Smooth muscle cell (in vitro differentiated cells): ENCODE data around the gene HS3ST2. TPM values are rescaled to one million over a fixed set of nuclear protein-coding genes. Genes with fewer than 3 reads are reported as not detected.

ENCODE experiments used
- DNase-seq: peaks from one replicate; lab custom pipeline; 2025; ENCODE audit not compliant: unreplicated experiment; lab: John Stamatoyannopoulos, UW
- H2AFZ ChIP-seq: fragments of 200-600 bp; sonication (generic); 2 replicates; pipeline ENCODE4 v1.6.0; 2016; ENCODE audit warnings: antibody characterized with exemption, low read depth, mild to moderate bottlenecking
- H3F3A ChIP-seq: fragments of 200-600 bp; sonication (generic); 2 replicates; pipeline ENCODE4 v1.6.0; 2017; ENCODE audit warnings: antibody characterized with exemption, low read depth
- H3K27ac ChIP-seq: fragments of 200-600 bp; sonication (generic); 2 replicates; pipeline ENCODE4 v1.5.1; 2016; ENCODE audit warnings: low read depth, mild to moderate bottlenecking
- H3K27me3 ChIP-seq: fragments of 200-600 bp; sonication (generic); 2 replicates; pipeline ENCODE4 v1.6.1; 2016; ENCODE audit warnings: low read depth, mild to moderate bottlenecking
- H3K36me3 ChIP-seq: fragments of 200-600 bp; sonication (generic); 2 replicates; pipeline ENCODE4 v1.5.1; 2016; ENCODE audit warnings: low read depth
- H3K4me1 ChIP-seq: fragments of 200-600 bp; sonication (generic); 2 replicates; pipeline ENCODE4 v1.5.1; 2016; ENCODE audit warnings: low read depth
- H3K4me2 ChIP-seq: fragments of 200-600 bp; sonication (generic); 2 replicates; pipeline ENCODE4 v1.6.0; 2016; ENCODE audit warnings: mild to moderate bottlenecking
- H3K4me3 ChIP-seq: fragments of 200-600 bp; sonication (generic); 2 replicates; pipeline ENCODE4 v1.5.1; 2016; ENCODE audit warnings: mild to moderate bottlenecking
- H3K79me2 ChIP-seq: fragments of 200-600 bp; sonication (generic); 2 replicates; pipeline ENCODE4 v1.6.0; 2016; ENCODE audit warnings: low read depth, mild to moderate bottlenecking
- H3K9ac ChIP-seq: fragments of 200-600 bp; sonication (generic); 2 replicates; pipeline ENCODE4 v1.6.0; 2016; ENCODE audit warnings: low read depth
- H3K9me3 ChIP-seq: fragments of 200-600 bp; sonication (generic); replicated peaks from 2 replicates; pipeline ENCODE4 v1.5.1; 2016; ENCODE audit warnings: low read depth
- H4K20me1 ChIP-seq: fragments of 200-600 bp; sonication (generic); 2 replicates; pipeline ENCODE4 v1.6.0; 2016; ENCODE audit warnings: low read depth
- WGBS: methylation state at CpG from one replicate; pipeline ENCODE4 v1.1.7; 2016; ENCODE audit warnings: low lambda C conversion rate; 5-methylcytosine and 5-hydroxymethylcytosine counted together
- polyA plus RNA-seq: library from polyadenylated mRNA; unstranded; fragments of >200 nt; fragmentation: Nextera tagmentation; extraction: Ambion mirVana; gene quantifications from 2 replicates; pipeline ENCODE4 v1.2.1, GENCODE V29; 2016
- total RNA-seq: library from RNA; depleted of rRNA; stranded (reverse); fragments of >200 nt; gene quantifications from 2 replicates; pipeline ENCODE4 v1.2.3, GENCODE V29; 2014
- TF ChIP-seq, protein P1 (sequence below): fragments of 200-600 bp; sonication (generic); IDR thresholded peaks from 2 replicates; pipeline ENCODE4 v1.5.1; 2017; ENCODE audit warnings: borderline replicate concordance, mild to moderate bottlenecking, antibody characterized with exemption; ENCODE audit not compliant: insufficient read depth, poor library complexity, severe bottlenecking

Gene HS3ST2
- total and polyA plus RNA-seq, 2 experiments from 2014 or later: not detected

DNA sequence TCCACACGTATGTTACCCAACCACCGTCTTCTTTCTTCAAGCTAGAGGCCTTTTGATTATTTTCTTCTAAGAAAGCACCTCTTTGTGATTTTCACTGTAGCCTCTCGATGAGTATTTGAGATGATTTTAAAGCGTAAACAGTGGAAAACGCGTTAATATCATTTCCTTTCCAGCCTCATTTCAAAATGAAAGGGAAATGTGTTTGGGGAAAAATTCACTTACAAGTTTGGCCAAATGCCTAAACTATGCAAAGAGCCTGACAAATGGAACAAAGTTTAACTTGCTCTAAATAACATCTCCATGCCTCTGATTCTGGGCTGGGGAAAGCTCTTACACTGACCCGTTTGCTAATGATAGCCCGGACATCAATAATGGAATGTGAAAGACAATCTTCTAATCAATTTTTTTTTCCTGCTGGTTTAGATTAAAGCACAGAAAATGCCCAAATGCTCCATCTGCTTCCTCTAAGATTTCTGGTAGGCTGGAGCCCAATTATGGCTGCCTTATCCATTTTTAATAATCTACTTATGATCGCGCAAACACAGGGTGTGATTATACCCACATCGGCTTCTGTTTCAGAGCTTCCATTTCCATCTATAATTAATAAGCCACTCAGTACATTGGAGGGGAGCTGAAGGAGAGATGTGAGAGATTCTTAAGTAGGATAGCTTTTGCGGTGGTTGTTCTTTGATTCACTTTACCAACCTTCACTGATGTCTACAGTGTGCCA lies 43.5 kb downstream of the HS3ST2 start:
- Histone ChIP-seq H3K9me3 (no peaks in the 10 kb centered on the region), H3K9ac (no peak overlapping the region), H3K27me3 (no peaks in the 10 kb centered on the region), H3K4me2 (no peak overlapping the region), H3K36me3 (no peaks in the 10 kb centered on the region), H2AFZ (no peak overlapping the region), H4K20me1 (no peaks in the 10 kb centered on the region), H3K27ac (no peak overlapping the region), H3K4me1 (no peaks in the 10 kb centered on the region), H3F3A (no peaks in the 10 kb centered on the region), H3K4me3 (no peak overlapping the region), H3K79me2 (no peaks in the 10 kb centered on the region)
- DNase-seq: no peak
- 93% methylated on average over 12 of the region's 12 CpGs for WGBS
- TF ChIP-seq, protein P1, sequence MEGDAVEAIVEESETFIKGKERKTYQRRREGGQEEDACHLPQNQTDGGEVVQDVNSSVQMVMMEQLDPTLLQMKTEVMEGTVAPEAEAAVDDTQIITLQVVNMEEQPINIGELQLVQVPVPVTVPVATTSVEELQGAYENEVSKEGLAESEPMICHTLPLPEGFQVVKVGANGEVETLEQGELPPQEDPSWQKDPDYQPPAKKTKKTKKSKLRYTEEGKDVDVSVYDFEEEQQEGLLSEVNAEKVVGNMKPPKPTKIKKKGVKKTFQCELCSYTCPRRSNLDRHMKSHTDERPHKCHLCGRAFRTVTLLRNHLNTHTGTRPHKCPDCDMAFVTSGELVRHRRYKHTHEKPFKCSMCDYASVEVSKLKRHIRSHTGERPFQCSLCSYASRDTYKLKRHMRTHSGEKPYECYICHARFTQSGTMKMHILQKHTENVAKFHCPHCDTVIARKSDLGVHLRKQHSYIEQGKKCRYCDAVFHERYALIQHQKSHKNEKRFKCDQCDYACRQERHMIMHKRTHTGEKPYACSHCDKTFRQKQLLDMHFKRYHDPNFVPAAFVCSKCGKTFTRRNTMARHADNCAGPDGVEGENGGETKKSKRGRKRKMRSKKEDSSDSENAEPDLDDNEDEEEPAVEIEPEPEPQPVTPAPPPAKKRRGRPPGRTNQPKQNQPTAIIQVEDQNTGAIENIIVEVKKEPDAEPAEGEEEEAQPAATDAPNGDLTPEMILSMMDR: no peak

DNA sequence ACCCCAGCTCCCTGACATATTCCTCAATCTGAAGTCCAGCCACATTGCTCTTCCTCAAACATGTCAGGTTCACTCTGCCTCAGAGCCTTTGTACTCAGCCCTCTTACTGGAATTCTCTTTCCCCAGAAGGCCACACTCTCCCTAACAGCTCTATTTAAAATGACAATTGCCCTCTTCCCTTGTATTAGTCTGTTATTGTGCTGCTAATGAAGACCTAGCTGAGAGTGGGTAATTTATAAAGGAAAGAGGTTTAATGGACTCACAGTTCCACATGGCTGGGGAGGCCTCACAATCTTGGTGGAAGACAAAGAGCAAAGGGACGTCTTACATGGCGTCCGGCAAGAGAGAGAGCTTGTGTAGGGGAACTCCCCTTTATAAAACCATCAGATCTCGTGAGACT lies 46.0 kb downstream of the HS3ST2 start:
- Histone ChIP-seq H3K27me3 (no peaks in the 10 kb centered on the region), H2AFZ (no peak overlapping the region), H4K20me1 (no peaks in the 10 kb centered on the region), H3K4me1 (no peaks in the 10 kb centered on the region), H3K4me2 (no peak overlapping the region), H3K36me3 (no peaks in the 10 kb centered on the region), H3F3A (no peaks in the 10 kb centered on the region), H3K9me3 (no peaks in the 10 kb centered on the region), H3K27ac (no peak overlapping the region), H3K79me2 (no peaks in the 10 kb centered on the region), H3K9ac (no peak overlapping the region), H3K4me3 (no peak overlapping the region)
- TF ChIP-seq, protein P1: no peak
- no peak for DNase-seq
- 81% methylated on average over 4 of the region's 4 CpGs for WGBS

DNA sequence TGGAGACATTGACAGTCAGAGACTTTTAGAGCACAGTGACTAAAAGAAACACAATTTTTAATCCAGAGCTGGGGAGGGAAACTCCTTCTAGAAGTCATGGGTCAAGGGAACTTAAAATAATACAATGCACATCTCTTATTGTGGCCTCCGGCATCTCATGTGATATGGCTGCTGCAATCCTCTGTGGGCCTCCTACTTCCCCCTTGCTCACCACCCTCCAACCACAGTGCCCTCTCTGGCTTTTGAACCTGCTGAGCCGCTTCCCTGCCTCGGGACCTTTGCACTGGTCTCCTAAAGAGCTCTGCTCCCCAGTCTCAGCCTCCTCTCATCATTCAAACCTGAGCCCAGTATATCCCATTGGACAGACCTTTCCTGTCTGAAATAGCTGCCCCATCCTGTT lies 47.6 kb downstream of the HS3ST2 start:
- Histone ChIP-seq H3K27me3 (no peaks in the 10 kb centered on the region), H3K4me2 (no peak overlapping the region), H3K9me3 (no peaks in the 10 kb centered on the region), H3K36me3 (no peaks in the 10 kb centered on the region), H3K4me1 (no peaks in the 10 kb centered on the region), H4K20me1 (no peaks in the 10 kb centered on the region), H3K27ac (no peak overlapping the region), H2AFZ (no peak overlapping the region), H3K79me2 (no peaks in the 10 kb centered on the region), H3K4me3 (no peak overlapping the region), H3F3A (no peaks in the 10 kb centered on the region), H3K9ac (no peak overlapping the region)
- 75% methylated on average over 3 of the region's 3 CpGs for WGBS
- TF ChIP-seq, protein P1: no peak
- DNase-seq: no peak

DNA sequence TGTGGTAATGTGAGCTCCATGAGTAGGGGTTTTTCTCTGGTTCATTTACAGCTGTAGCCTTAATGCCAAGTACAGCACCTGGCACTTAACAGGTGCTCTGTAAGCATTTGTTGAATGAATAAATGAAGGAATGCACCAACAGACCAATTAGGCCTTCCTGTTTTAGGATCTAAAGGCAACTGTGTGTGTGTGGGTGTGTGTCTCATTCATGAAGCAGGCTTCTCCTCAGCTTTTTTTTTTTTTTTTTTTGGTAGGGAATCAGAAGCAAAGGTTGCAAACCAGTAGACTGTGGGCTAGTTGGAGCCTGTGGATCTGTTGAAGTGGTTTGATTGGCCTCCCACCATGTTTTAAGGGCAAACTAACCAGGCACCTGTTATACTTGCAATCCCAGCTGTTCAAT lies 48.1 kb downstream of the HS3ST2 start:
- no peak overlapping the region for H2AFZ ChIP-seq
- no peak overlapping the region for H3K4me2 ChIP-seq
- H3K36me3 ChIP-seq: no peaks in the 10 kb centered on the region
- H3K9me3 ChIP-seq: no peaks in the 10 kb centered on the region
- DNase-seq: no peak
- H3F3A ChIP-seq: no peaks in the 10 kb centered on the region
- TF ChIP-seq, protein P1: no peak
- H4K20me1 ChIP-seq: no peaks in the 10 kb centered on the region
- H3K9ac ChIP-seq: no peak overlapping the region
- no peaks in the 10 kb centered on the region for H3K4me1 ChIP-seq
- H3K4me3 ChIP-seq: no peak overlapping the region
- no peak overlapping the region for H3K27ac ChIP-seq
- no peaks in the 10 kb centered on the region for H3K79me2 ChIP-seq
- no peaks in the 10 kb centered on the region for H3K27me3 ChIP-seq
